ENCODE results near the gene MRPS18B. TPM values are rescaled to one million over a fixed set of nuclear protein-coding genes. Genes with fewer than 3 reads are reported as not detected.
A peak's percentile ranks its signal among the peaks of the same experiment; 100 is the strongest.

Gene MRPS18B
- total and polyA plus RNA-seq, 2 donors (not counting 1 experiment from before 2014, with no cell fraction given): 35.9 to 38.8 TPM

DNA sequence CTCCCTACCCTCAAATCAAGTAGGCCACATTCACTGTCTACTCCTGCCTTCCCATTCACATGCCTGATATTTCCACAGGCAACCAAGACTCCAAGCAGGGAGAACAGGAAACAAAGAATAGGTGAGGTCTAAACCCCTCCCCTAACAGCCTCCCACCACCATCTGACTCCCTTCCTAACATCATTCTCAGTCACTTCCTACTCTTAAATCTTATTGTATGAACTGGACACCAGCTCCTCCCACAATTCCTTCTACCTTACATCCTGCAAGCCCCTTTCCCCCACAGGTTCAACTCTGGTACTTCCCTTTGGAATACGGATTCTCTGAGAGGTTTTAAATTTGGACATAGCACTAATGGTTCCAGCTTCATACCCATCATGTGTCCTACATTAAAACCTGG lies 28.3 kb downstream of the MRPS18B start:
- Mint-ChIP-seq H3K27me3 (no peaks in the 10 kb centered on the region), H3K27ac (peak overlapping the region; percentile 59), H3K9me3 (ENCODE audit: insufficient read depth) (no peaks in the 10 kb centered on the region), H3K4me3 (no peak overlapping the region), H3K4me1 (peaks cover 25% of the 10 kb centered on the region)
- no peaks in the 10 kb centered on the region for H3K9me3 ChIP-seq (ENCODE audit: control extremely low read depth in 1 of 3, control insufficient read depth in 2 of 3, insufficient read depth in 1 of 3, low read length in 2 of 3)
- no peak overlapping the region for H3K4me3 ChIP-seq (ENCODE audit: control extremely low read depth in 1 of 5, extremely low read depth in 1 of 5, insufficient read depth in 1 of 5, low read depth in 2 of 5, low read length in 4 of 5)
- H3K36me3 ChIP-seq (replicated peaks in 1 of 2; ENCODE audit: control extremely low read depth in 1 of 2, control insufficient read depth in 1 of 2, extremely low read depth in 1 of 2, insufficient read depth in 2 of 2, low read length in 1 of 2): peaks cover 1 to 9% of the 10 kb centered on the region in 2 experiments
- DNase-seq: no peak
- H3K79me2 ChIP-seq (ENCODE audit: control insufficient read depth, insufficient read depth, low read length): peaks cover 28% of the 10 kb centered on the region
- no peak overlapping the region for H3K27ac ChIP-seq (ENCODE audit: low read length in 2 of 2)
- CTCF ChIA-PET: interaction anchor here (1.1 to 1.6 kb wide), 5 partner anchors 28 to 164 kb away, joined by 3 to 7 read pairs (median 3); partner anchors contain the start of gene MRPS18B
- peak overlapping the region; percentile 94 for H3K4me2 ChIP-seq (replicated peaks; ENCODE audit: low read depth, low read length, poor library complexity, severe bottlenecking)
- H2AFZ ChIP-seq (ENCODE audit: insufficient read depth, low read depth, low read length, poor library complexity, severe bottlenecking): no peak overlapping the region
- peaks cover 19% of the 10 kb centered on the region for H4K20me1 ChIP-seq (ENCODE audit: control insufficient read depth, insufficient read depth, low read length, poor library complexity, severe bottlenecking)
- 82% methylated on average over 1 of the region's 1 CpG for WGBS (ENCODE audit: insufficient coverage)
- no peak overlapping the region for H3K9ac ChIP-seq (ENCODE audit: low read length)
- no peaks in the 10 kb centered on the region for H3K27me3 ChIP-seq (replicated peaks in 1 of 4; ENCODE audit: control extremely low read depth in 1 of 4, control insufficient read depth in 3 of 4, insufficient read depth in 4 of 4, low read length in 3 of 4)
- peaks cover 12 to 18% of the 10 kb centered on the region in 2 donors for H3K4me1 ChIP-seq (ENCODE audit: control insufficient read depth in 2 of 2, insufficient read depth in 2 of 2, low read length in 2 of 2)
- TF ChIP-seq, protein P1, sequence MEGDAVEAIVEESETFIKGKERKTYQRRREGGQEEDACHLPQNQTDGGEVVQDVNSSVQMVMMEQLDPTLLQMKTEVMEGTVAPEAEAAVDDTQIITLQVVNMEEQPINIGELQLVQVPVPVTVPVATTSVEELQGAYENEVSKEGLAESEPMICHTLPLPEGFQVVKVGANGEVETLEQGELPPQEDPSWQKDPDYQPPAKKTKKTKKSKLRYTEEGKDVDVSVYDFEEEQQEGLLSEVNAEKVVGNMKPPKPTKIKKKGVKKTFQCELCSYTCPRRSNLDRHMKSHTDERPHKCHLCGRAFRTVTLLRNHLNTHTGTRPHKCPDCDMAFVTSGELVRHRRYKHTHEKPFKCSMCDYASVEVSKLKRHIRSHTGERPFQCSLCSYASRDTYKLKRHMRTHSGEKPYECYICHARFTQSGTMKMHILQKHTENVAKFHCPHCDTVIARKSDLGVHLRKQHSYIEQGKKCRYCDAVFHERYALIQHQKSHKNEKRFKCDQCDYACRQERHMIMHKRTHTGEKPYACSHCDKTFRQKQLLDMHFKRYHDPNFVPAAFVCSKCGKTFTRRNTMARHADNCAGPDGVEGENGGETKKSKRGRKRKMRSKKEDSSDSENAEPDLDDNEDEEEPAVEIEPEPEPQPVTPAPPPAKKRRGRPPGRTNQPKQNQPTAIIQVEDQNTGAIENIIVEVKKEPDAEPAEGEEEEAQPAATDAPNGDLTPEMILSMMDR (IDR thresholded peaks at IDR 0.05): no peak
- TF ChIP-seq EZH2 (IDR thresholded peaks at IDR 0.05; ENCODE audit: borderline replicate concordance, insufficient read depth, low read depth, low read length, poor library complexity, severe bottlenecking): no peak
- intact Hi-C loops (cut with micrococcal nuclease): no loop called here
- no peak for ATAC-seq (ENCODE audit: low read depth)
- POLR2A ChIA-PET: no interaction called here

DNA sequence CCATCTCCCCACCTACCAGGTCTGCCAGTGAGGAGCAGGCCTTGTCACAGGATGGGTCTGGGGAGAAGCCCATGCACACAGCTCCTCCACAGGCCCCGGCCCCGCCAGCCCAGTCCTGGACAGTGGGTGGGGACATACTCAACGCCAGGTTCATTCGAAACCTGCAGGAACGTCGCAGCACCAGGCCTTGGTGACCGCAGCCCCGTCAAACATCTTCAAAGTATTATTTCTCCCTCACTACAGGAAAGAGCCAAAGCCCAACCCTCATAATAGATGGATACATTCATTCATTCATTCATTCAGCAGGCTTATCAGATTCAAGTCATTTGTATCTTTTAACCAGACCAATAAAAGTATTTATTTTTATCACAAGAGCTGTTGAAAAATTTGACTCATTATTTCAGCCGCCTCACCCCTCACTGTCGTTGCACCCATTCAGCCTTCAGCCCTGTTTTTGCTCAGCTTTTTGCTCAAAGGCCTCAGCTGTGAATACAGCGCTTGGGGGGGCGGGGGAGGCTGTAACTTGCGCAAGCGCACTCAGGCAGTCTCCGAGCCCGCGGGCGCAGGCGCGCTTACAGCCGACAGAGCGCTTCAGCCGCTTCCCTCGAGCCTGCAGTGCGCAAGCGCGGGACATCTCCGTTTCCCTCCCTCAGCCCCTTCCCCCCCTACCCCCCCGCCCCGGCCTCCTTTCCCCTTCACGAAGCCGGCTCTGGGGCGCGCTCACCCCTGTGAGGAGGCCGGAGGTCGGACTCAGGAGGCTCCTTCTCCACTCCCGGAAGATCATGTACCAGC lies 29.0 kb downstream of the MRPS18B start, which contains the start of gene C6orf136:
Gene C6orf136, plus strand, starts transcription at position 684 of the 792 bp plus-strand sequence. Its CDS starts 99 bp downstream, at position 783.
- peak within 1 kb of the TSS; percentile 95 for H3K27ac Mint-ChIP-seq
- Histone ChIP-seq H3K4me1 (ENCODE audit: control insufficient read depth in 2 of 2, insufficient read depth in 2 of 2, low read length in 2 of 2) (peaks cover 12 to 21% of the 10 kb centered on the region in 2 donors), H3K9me3 (ENCODE audit: control extremely low read depth in 1 of 3, control insufficient read depth in 2 of 3, insufficient read depth in 1 of 3, low read length in 2 of 3) (no peaks in the 10 kb centered on the region), H3K79me2 (ENCODE audit: control insufficient read depth, insufficient read depth, low read length) (peaks cover 28% of the 10 kb centered on the region), H2AFZ (ENCODE audit: insufficient read depth, low read depth, low read length, poor library complexity, severe bottlenecking) (peak within 1 kb of the TSS; percentile 99), H3K4me2 (replicated peaks; ENCODE audit: low read depth, low read length, poor library complexity, severe bottlenecking) (peak within 1 kb of the TSS; percentile 94), H4K20me1 (ENCODE audit: control insufficient read depth, insufficient read depth, low read length, poor library complexity, severe bottlenecking) (peaks cover 19% of the 10 kb centered on the region), H3K27me3 (replicated peaks in 1 of 4; ENCODE audit: control extremely low read depth in 1 of 4, control insufficient read depth in 3 of 4, insufficient read depth in 4 of 4, low read length in 3 of 4) (no peaks in the 10 kb centered on the region), H3K9ac (ENCODE audit: low read length) (peak within 1 kb of the TSS; percentile 94), H3K27ac (ENCODE audit: low read length in 2 of 2) (peak within 1 kb of the TSS; percentile 76 to 89), H3K4me3 (ENCODE audit: control extremely low read depth in 1 of 5, extremely low read depth in 1 of 5, insufficient read depth in 1 of 5, low read depth in 2 of 5, low read length in 4 of 5) (peak within 1 kb of the TSS; percentile 24 to 93 (median 80)), H3K36me3 (replicated peaks in 1 of 2; ENCODE audit: control extremely low read depth in 1 of 2, control insufficient read depth in 1 of 2, extremely low read depth in 1 of 2, insufficient read depth in 2 of 2, low read length in 1 of 2) (peaks cover 1 to 15% of the 10 kb centered on the region in 2 experiments)
- POLR2A ChIA-PET: interaction anchor here (0.6 to 1.0 kb wide), 5 partner anchors 29 to 997 kb away, joined by 3 to 6 read pairs (median 3); partner anchors contain the start of gene PPP1R10
- ATAC-seq (ENCODE audit: low read depth): peak; percentile 77
- WGBS (ENCODE audit: insufficient coverage): 4% methylated on average over 20 of the region's 37 CpGs
- DNase-seq: peak; percentile 95
- no peak for TF ChIP-seq EZH2 (IDR thresholded peaks at IDR 0.05; ENCODE audit: borderline replicate concordance, insufficient read depth, low read depth, low read length, poor library complexity, severe bottlenecking)
- TF ChIP-seq, protein P1 (IDR thresholded peaks at IDR 0.05): no peak
- H3K4me3 Mint-ChIP-seq: peak within 1 kb of the TSS; percentile 89
- peaks cover 28% of the 10 kb centered on the region for H3K4me1 Mint-ChIP-seq
- H3K27me3 Mint-ChIP-seq: no peaks in the 10 kb centered on the region
- intact Hi-C loops (cut with micrococcal nuclease): loop anchor here (1.0 kb wide), 5 partner anchors 20 to 90 kb away; partner anchors contain the start of genes ATAT1, DHX16, GNL1 and MRPS18B
- CTCF ChIA-PET: interaction anchor here (1.1 to 1.6 kb wide), 4 partner anchors 29 to 105 kb away, joined by 3 to 7 read pairs (median 4); partner anchors contain the start of gene MRPS18B
- no peaks in the 10 kb centered on the region for H3K9me3 Mint-ChIP-seq (ENCODE audit: insufficient read depth)
